ENCODE measurements around the gene EYA2.
A peak's percentile ranks its signal among the peaks of the same experiment; 100 is the strongest.

EYA2 gene

GRCh38 chr20:47178277-47178676 is 283.6 kb downstream of the EYA2 start:
- DNase-seq (ENCODE audit: low read depth in 2 of 2), result no peak
- H3K4me3 ChIP-seq (replicated peaks in 1 of 2; ENCODE audit: low read depth in 2 of 2, low read length in 2 of 2), result no peak overlapping the region
- TF ChIP-seq CTCF (IDR thresholded peaks at IDR 0.05; ENCODE audit: low read depth, low read length), result no peak

GRCh38 chr20:47178851-47179250 is 284.2 kb downstream of the EYA2 start:
- TF ChIP-seq CTCF (IDR thresholded peaks at IDR 0.05; ENCODE audit: low read depth, low read length), result no peak
- no peak overlapping the region for H3K4me3 ChIP-seq (replicated peaks in 1 of 2; ENCODE audit: low read depth in 2 of 2, low read length in 2 of 2)
- DNase-seq (ENCODE audit: low read depth in 2 of 2), result no peak

GRCh38 chr20:47179267-47179666 is 284.6 kb downstream of the EYA2 start:
- H3K4me3 ChIP-seq (replicated peaks in 1 of 2; ENCODE audit: low read depth in 2 of 2, low read length in 2 of 2), result no peak overlapping the region
- no peak for TF ChIP-seq CTCF (IDR thresholded peaks at IDR 0.05; ENCODE audit: low read depth, low read length)
- DNase-seq (ENCODE audit: low read depth in 2 of 2), result no peak

GRCh38 chr20:47181056-47181862 is 286.6 kb downstream of the EYA2 start:
- DNase-seq (ENCODE audit: low read depth in 2 of 2), result peak; percentile 68 to 89
- TF ChIP-seq CTCF (IDR thresholded peaks at IDR 0.05; ENCODE audit: low read depth, low read length), result no peak
- H3K4me3 ChIP-seq (replicated peaks in 1 of 2; ENCODE audit: low read depth in 2 of 2, low read length in 2 of 2), result no peak overlapping the region

GRCh38 chr20:47183367-47183766 is 288.7 kb downstream of the EYA2 start:
- DNase-seq (ENCODE audit: low read depth in 2 of 2), result no peak
- no peak for TF ChIP-seq CTCF (IDR thresholded peaks at IDR 0.05; ENCODE audit: low read depth, low read length)
- no peak overlapping the region for H3K4me3 ChIP-seq (replicated peaks in 1 of 2; ENCODE audit: low read depth in 2 of 2, low read length in 2 of 2)

- TF ChIP-seq CTCF (IDR thresholded peaks at IDR 0.05; ENCODE audit: low read depth, low read length), result no peak
- no peak overlapping the region for H3K4me3 ChIP-seq (replicated peaks in 1 of 2; ENCODE audit: low read depth in 2 of 2, low read length in 2 of 2)
- DNase-seq (ENCODE audit: low read depth in 2 of 2), result no peak
Measured at GRCh38 chr20:47187450-47188195, 293.0 kb downstream of the EYA2 start.
